Right atrium auricular region (tissue), 2 donors: ENCODE measurements around the gene MAFB. TPM values are rescaled to one million over a fixed set of nuclear protein-coding genes. Genes with fewer than 3 reads are reported as not detected.

Experiments used
- DNase-seq: peaks from one replicate; pipeline ENCODE4 v3.0.0-alpha.2; 2019; ENCODE audit warnings: low spot score
- H3K27ac ChIP-seq, 2 donors: fragments of 200-600 bp; sonication (generic); 1 replicate in 1 of 2; 2 replicates in 1 of 2; pipeline ENCODE4 v1.5.1; 2016 to 2019
- H3K27me3 ChIP-seq, 2 donors: fragments of 200-600 bp; sonication (generic); one replicate each; pipeline versions ENCODE4 v1.5.1 to v1.6.0; 2017 to 2019
- H3K36me3 ChIP-seq: fragments of 200-600 bp; sonication (generic); one replicate; pipeline ENCODE4 v1.5.1; 2016
- H3K4me1 ChIP-seq, 2 donors: fragments of 200-600 bp; sonication (generic); one replicate each; pipeline versions ENCODE4 v1.5.1 to v1.6.0; 2017 to 2019
- H3K4me3 ChIP-seq, 2 donors: fragments of 200-600 bp; sonication (generic); 1 replicate in 1 of 2; 2 replicates in 1 of 2; pipeline ENCODE4 v1.5.1; 2017 to 2019; ENCODE audit warnings: mild to moderate bottlenecking in 1 of 2, moderate library complexity in 1 of 2
- H3K9me3 ChIP-seq, 2 donors: fragments of 200-600 bp; sonication (generic); one replicate each; pipeline ENCODE4 v1.5.1; 2019
- CTCF ChIP-seq, 2 donors: fragments of 200-600 bp; sonication (generic); IDR thresholded peaks; one replicate each; pipeline ENCODE4 v1.5.1; 2019; ENCODE audit warnings: antibody characterized with exemption in 2 of 2
- total RNA-seq, 2 donors: library from RNA; depleted of rRNA; stranded (reverse); fragments of >200 nt; gene quantifications; one replicate each; pipeline ENCODE4 v1.1.0, GENCODE V29; 2016

The MAFB gene
- total RNA-seq, 2 donors from 2014 or later: 14.2 to 31.7 TPM

GRCh38 chr20:40680161-40680959, 8.7 kb downstream of the MAFB start:
- Histone ChIP-seq H3K4me1 (peaks cover 0 to 21% of the 10 kb centered on the region in 2 donors), H3K27me3 (no peaks in the 10 kb centered on the region), H3K4me3 (no peak overlapping the region), H3K9me3 (no peaks in the 10 kb centered on the region), H3K27ac (no peak overlapping the region), H3K36me3 (no peaks in the 10 kb centered on the region)
- TF ChIP-seq CTCF (IDR thresholded peaks at IDR 0.05): no peak
- DNase-seq: no peak

- Histone ChIP-seq H3K4me3 (no peak overlapping the region), H3K36me3 (no peaks in the 10 kb centered on the region), H3K27ac (no peak overlapping the region), H3K4me1 (peaks cover 0 to 21% of the 10 kb centered on the region in 2 donors), H3K9me3 (no peaks in the 10 kb centered on the region), H3K27me3 (no peaks in the 10 kb centered on the region)
- no peak for DNase-seq
- no peak for TF ChIP-seq CTCF (IDR thresholded peaks at IDR 0.05)
Observed at GRCh38 chr20:40679184-40679583, 9.9 kb downstream of the MAFB start.

GRCh38 chr20:40678286-40678875, 10.7 kb downstream of the MAFB start:
- no peaks in the 10 kb centered on the region for H3K36me3 ChIP-seq

GRCh38 chr20:40677343-40677924, 11.6 kb downstream of the MAFB start:
- peaks cover 0 to 4% of the 10 kb centered on the region in 2 donors for H3K4me1 ChIP-seq
- TF ChIP-seq CTCF (IDR thresholded peaks at IDR 0.05): no peak
- no peak overlapping the region for H3K27ac ChIP-seq
- no peaks in the 10 kb centered on the region for H3K9me3 ChIP-seq
- no peak for DNase-seq
- H3K36me3 ChIP-seq: no peaks in the 10 kb centered on the region
- no peak overlapping the region for H3K4me3 ChIP-seq
- no peaks in the 10 kb centered on the region for H3K27me3 ChIP-seq

More at GRCh38 chr20:40678286-40678875, 10.7 kb downstream of the MAFB start:
- no peak for DNase-seq
- no peak overlapping the region for H3K4me3 ChIP-seq
- H3K9me3 ChIP-seq: no peaks in the 10 kb centered on the region
- no peak for TF ChIP-seq CTCF (IDR thresholded peaks at IDR 0.05)
- peaks cover 0 to 13% of the 10 kb centered on the region in 2 donors for H3K4me1 ChIP-seq
- H3K27me3 ChIP-seq: no peaks in the 10 kb centered on the region
- no peak overlapping the region for H3K27ac ChIP-seq

GRCh38 chr20:40676491-40677269, 12.4 kb downstream of the MAFB start:
- no peak overlapping the region for H3K4me3 ChIP-seq

More at GRCh38 chr20:40676491-40677269, 12.4 kb downstream of the MAFB start:
- peak overlapping the region in 1 of 2 donors; percentile 16 for H3K27ac ChIP-seq
- DNase-seq: no peak
- no peaks in the 10 kb centered on the region for H3K9me3 ChIP-seq
- H3K4me1 ChIP-seq: no peaks in the 10 kb centered on the region
- no peak for TF ChIP-seq CTCF (IDR thresholded peaks at IDR 0.05)
- no peaks in the 10 kb centered on the region for H3K36me3 ChIP-seq
- no peaks in the 10 kb centered on the region for H3K27me3 ChIP-seq
